ENCODE data around the gene PCDHB8.

DNA sequence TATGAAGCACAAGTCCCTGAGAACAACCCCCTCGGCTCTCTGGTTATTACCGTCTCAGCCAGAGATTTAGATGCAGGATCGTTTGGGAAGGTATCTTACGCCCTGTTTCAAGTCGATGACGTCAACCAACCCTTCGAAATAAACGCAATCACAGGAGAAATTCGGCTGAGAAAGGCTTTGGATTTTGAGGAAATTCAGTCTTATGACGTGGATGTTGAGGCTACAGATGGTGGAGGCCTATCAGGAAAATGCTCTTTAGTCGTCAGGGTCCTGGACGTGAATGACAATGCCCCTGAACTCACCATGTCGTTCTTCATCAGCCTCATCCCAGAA lies 26.6 kb upstream of the PCDHB8 start:
- TF ChIP-seq, protein P1, sequence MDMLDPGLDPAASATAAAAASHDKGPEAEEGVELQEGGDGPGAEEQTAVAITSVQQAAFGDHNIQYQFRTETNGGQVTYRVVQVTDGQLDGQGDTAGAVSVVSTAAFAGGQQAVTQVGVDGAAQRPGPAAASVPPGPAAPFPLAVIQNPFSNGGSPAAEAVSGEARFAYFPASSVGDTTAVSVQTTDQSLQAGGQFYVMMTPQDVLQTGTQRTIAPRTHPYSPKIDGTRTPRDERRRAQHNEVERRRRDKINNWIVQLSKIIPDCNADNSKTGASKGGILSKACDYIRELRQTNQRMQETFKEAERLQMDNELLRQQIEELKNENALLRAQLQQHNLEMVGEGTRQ (IDR thresholded peaks at IDR 0.05; ENCODE audit: borderline replicate concordance, low read depth, low read length), result no peak
- TF ChIP-seq JUND (IDR thresholded peaks at IDR 0.05; ENCODE audit: low read depth, low read length) (no peak), CTCF (IDR thresholded peaks at IDR 0.05 in 2 of 3, conservative IDR thresholded peaks at IDR 0.05 in 1 of 3; ENCODE audit: control insufficient read depth in 2 of 3, extremely low read depth in 1 of 3, insufficient read depth in 1 of 3, low read depth in 3 of 3, low read length in 3 of 3) (no peak), EZH2 (IDR thresholded peaks at IDR 0.05; ENCODE audit: borderline replicate concordance, control insufficient read depth, low read depth, low read length) (no peak)

Data from GM12878 (cell line).